Brain microvascular endothelial cell (primary cell): ENCODE measurements around the gene HSD3B2.

Source experiments
- DNase-seq: peaks from one replicate; pipeline ENCODE4 v3.0.0-alpha.2; 2020
- H3K27ac ChIP-seq: fragments of 250-450 bp; sonication (Bioruptor Pico); 2 replicates; pipeline ENCODE4 v1.5.1; 2020; ENCODE audit warnings: mild to moderate bottlenecking, moderate library complexity
- H3K27me3 ChIP-seq: fragments of 250-450 bp; sonication (Bioruptor Pico); replicated peaks from 2 replicates; pipeline ENCODE4 v1.5.1; 2020; ENCODE audit warnings: mild to moderate bottlenecking
- H3K36me3 ChIP-seq: fragments of 250-450 bp; sonication (Bioruptor Pico); replicated peaks from 2 replicates; pipeline ENCODE4 v1.5.1; 2020; ENCODE audit warnings: mild to moderate bottlenecking
- H3K4me3 ChIP-seq: 2 replicates; pipeline ENCODE4 v1.5.1; 2011; ENCODE audit warnings: low read depth, mild to moderate bottlenecking, control low read depth, low read length, moderate library complexity
- in situ Hi-C: cut with HindIII; loops from 2 replicates; pipeline ENCODE4 v1.10.0; 2017; ENCODE audit warnings: low sequenced_read_pairs, low pct_ligation_motif_present
- TF ChIP-seq, protein P1 (sequence below): IDR thresholded peaks from 2 replicates; pipeline ENCODE4 v1.5.1; 2011; ENCODE audit warnings: low read depth, mild to moderate bottlenecking, moderate library complexity, low read length, control low read depth, inconsistent platforms; ENCODE audit errors: missing control alignments

The HSD3B2 gene

DNA sequence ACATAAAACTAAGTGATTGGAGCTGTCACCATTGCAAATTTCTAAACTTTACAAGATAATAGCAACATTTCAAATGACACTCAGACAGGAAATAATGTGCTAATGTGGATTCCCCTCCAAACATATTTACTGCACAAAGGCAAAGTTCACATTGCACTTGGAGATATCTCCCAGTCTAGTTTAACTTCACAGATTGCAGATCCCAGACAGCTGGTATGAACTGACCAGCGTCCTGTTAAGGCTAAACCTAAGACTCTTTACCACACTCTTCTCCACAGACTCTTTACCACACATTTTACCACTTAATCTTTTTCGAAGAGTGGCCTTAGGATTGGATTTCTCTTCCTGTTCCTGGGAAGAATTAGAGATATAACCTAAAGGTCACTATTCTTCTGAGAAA, 51.5 kb downstream of the HSD3B2 start:
- in situ Hi-C loops, result no loop called here
- Histone ChIP-seq H3K36me3 (no peaks in the 10 kb centered on the region), H3K27me3 (no peaks in the 10 kb centered on the region), H3K27ac (no peak overlapping the region), H3K4me3 (no peak overlapping the region)
- DNase-seq, result no peak
- TF ChIP-seq, protein P1, sequence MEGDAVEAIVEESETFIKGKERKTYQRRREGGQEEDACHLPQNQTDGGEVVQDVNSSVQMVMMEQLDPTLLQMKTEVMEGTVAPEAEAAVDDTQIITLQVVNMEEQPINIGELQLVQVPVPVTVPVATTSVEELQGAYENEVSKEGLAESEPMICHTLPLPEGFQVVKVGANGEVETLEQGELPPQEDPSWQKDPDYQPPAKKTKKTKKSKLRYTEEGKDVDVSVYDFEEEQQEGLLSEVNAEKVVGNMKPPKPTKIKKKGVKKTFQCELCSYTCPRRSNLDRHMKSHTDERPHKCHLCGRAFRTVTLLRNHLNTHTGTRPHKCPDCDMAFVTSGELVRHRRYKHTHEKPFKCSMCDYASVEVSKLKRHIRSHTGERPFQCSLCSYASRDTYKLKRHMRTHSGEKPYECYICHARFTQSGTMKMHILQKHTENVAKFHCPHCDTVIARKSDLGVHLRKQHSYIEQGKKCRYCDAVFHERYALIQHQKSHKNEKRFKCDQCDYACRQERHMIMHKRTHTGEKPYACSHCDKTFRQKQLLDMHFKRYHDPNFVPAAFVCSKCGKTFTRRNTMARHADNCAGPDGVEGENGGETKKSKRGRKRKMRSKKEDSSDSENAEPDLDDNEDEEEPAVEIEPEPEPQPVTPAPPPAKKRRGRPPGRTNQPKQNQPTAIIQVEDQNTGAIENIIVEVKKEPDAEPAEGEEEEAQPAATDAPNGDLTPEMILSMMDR, result no peak

DNA sequence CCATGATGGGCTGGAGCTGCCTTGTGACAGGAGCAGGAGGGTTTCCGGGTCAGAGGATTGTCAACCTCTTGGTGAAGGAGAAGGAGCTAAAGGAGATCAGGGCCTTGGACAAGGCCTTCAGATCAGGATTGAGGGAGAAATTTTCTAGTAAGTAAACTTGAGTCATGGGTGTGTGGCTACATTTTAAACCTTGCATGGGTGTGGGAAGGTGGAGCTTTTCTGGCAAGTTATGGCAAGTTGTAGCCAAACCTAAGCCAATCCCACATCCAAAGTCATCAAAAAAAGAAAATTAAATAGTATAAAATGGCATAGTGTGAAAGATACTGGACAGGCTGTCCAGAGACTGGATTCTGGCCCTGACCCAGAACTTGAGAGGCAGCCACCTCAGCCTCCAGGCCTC, 52.3 kb downstream of the HSD3B2 start:
- no peak overlapping the region for H3K27ac ChIP-seq
- no peak for DNase-seq
- no peaks in the 10 kb centered on the region for H3K27me3 ChIP-seq
- no peaks in the 10 kb centered on the region for H3K36me3 ChIP-seq
- no peak overlapping the region for H3K4me3 ChIP-seq
- TF ChIP-seq, protein P1, result no peak
- in situ Hi-C loops, result no loop called here

DNA sequence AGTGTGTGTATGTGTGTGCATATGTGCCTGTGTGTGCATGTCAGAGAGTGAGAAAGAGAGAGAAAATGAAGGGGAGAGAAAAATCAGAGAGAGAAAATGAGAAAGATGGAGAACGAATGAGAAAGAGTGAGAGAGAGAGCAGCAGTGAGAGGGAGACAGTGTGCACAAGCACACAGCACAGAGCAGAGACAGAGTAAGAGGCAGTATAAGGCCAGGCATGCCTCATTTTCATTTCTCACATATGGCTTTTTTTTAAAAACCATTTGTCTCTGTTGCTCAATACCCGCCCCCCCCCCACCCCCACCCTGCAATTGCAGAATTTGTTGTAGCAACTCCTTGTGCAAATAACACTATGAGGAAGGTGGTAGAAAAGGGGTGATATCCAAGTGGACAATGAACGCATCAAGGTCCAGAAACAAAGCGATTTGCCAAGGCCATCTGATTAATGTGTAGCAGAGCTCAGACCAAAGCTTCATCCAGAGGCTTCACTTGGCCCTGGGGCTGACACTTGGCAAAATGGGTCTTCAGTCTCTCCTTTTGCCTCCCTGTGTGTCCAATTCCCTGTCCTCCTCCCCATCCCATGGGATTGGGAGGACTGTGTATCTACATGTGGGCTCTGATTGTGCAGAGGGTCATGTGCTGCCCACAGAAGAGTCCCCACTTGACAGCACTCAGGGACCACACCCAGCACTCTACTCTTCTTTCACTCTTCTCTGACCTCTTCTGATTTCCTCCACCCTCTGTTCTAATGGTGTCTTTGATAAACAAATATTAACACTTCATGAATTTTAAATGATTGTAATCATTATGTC, 53.1 kb downstream of the HSD3B2 start:
- TF ChIP-seq, protein P1, result no peak
- no peaks in the 10 kb centered on the region for H3K36me3 ChIP-seq
- in situ Hi-C loops, result no loop called here
- no peak overlapping the region for H3K27ac ChIP-seq
- H3K4me3 ChIP-seq, result no peak overlapping the region
- no peaks in the 10 kb centered on the region for H3K27me3 ChIP-seq
- DNase-seq, result no peak

DNA sequence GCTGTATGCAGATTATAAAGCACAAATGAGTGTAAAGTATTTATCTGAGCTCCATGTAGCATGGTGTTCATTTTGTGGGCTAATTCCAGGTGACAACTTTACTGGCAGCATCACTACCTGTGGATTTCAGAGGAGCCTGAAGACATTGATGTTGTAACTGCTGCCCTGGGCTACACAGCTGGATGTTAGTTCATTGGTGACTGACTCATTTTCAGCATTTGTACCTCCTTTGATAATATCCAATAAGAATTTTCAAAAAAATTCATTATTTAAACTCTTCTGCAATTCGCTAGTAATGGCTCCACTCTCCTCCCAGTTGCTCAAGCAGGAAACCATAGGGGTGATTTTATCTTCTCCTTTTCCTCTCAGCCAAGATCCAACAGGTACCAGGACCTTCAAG, 54.8 kb downstream of the HSD3B2 start:
- Histone ChIP-seq H3K4me3 (no peak overlapping the region), H3K36me3 (no peaks in the 10 kb centered on the region), H3K27me3 (no peaks in the 10 kb centered on the region), H3K27ac (no peak overlapping the region)
- TF ChIP-seq, protein P1, result no peak
- no peak for DNase-seq
- in situ Hi-C loops, result no loop called here

DNA sequence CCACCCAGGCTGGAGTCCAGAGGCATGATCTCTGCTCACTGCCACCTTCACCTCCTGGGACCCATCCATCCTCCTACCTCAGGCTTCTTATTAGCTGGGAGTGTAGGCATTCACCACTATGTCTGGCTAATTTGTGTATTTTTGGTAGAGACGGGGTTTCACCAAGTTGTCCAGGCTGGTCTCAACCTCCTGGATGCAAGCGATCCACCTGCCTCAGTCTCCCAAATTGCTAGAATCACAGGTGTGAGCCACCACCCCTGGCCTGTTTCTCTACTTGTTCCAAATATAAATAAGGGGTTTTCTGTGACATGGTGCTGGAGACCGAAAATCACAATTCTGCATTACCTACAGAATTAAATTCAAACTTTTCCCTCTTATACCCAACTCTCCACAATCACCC, 55.4 kb downstream of the HSD3B2 start:
- H3K27me3 ChIP-seq, result no peaks in the 10 kb centered on the region
- in situ Hi-C loops, result no loop called here
- no peaks in the 10 kb centered on the region for H3K36me3 ChIP-seq
- TF ChIP-seq, protein P1, result no peak
- no peak overlapping the region for H3K4me3 ChIP-seq
- H3K27ac ChIP-seq, result no peak overlapping the region
- no peak for DNase-seq

DNA sequence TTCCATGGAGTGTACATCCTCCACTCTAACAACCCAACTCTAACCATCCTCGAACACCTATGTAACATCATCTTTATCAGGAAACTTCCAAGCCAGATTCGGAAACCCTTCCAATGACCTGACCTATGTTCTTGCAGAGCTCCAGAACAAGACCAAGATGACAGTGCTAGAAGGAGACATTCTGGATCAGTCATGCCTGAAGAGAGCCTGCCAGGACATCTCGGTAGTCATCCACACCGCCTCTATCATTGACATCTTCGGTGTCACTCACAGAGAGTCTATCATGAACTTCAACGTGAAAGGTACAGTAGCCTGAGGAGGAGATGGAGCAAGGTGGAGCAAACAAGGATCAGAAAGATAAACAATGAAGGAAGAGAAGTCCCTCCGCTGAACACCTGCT, 56.0 kb downstream of the HSD3B2 start:
- TF ChIP-seq, protein P1, result no peak
- no peaks in the 10 kb centered on the region for H3K36me3 ChIP-seq
- H3K27me3 ChIP-seq, result no peaks in the 10 kb centered on the region
- in situ Hi-C loops, result no loop called here
- DNase-seq, result no peak
- H3K4me3 ChIP-seq, result no peak overlapping the region
- no peak overlapping the region for H3K27ac ChIP-seq
